PFSK-1 (cell line): ENCODE data around the gene CFAP298.

Experiments
- TAF1 ChIP-seq: IDR thresholded peaks from 2 replicates; pipeline ENCODE4 v1.6.1; 2012; ENCODE audit warnings: low read length, control low read depth, borderline replicate concordance; ENCODE audit not compliant: insufficient read depth
- TF ChIP-seq, protein P1 (sequence below), 2 experiments: IDR thresholded peaks; 2 replicates each; pipeline versions ENCODE4 v1.6.1 to v1.8.0; 2011 to 2012; ENCODE audit warnings: low read depth in 2 of 2, low read length in 2 of 2, control low read depth in 1 of 2, inconsistent platforms in 1 of 2, mild to moderate bottlenecking in 1 of 2, moderate library complexity in 1 of 2; ENCODE audit not compliant: insufficient read depth in 1 of 2

DNA sequence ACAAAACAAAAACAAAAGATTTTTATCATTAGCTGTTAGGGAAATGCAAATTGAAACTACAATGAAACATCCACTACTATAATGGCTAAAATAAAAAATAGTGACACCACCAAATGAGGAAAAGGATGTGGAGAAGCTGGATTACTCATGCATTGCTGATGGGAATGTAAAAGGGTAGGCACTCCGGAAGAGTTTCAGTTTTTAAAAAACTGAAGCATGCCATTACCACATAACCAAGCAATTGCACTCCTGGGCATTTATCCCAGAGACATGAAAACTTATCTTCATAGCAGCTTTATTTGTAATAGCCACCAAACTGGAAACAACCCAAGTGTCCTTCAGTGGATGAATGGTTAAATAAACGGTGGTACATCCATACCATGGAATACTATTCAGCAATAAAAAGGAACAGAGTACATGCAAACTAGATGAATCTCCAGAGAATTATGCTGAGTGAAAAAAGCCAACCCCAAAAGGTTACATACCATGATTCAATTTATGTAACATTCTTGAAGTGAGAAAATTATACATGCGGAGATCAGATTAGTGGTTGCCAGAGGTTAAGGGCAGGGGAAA, 14.5 kb upstream of the CFAP298 start:
- TF ChIP-seq, protein P1, sequence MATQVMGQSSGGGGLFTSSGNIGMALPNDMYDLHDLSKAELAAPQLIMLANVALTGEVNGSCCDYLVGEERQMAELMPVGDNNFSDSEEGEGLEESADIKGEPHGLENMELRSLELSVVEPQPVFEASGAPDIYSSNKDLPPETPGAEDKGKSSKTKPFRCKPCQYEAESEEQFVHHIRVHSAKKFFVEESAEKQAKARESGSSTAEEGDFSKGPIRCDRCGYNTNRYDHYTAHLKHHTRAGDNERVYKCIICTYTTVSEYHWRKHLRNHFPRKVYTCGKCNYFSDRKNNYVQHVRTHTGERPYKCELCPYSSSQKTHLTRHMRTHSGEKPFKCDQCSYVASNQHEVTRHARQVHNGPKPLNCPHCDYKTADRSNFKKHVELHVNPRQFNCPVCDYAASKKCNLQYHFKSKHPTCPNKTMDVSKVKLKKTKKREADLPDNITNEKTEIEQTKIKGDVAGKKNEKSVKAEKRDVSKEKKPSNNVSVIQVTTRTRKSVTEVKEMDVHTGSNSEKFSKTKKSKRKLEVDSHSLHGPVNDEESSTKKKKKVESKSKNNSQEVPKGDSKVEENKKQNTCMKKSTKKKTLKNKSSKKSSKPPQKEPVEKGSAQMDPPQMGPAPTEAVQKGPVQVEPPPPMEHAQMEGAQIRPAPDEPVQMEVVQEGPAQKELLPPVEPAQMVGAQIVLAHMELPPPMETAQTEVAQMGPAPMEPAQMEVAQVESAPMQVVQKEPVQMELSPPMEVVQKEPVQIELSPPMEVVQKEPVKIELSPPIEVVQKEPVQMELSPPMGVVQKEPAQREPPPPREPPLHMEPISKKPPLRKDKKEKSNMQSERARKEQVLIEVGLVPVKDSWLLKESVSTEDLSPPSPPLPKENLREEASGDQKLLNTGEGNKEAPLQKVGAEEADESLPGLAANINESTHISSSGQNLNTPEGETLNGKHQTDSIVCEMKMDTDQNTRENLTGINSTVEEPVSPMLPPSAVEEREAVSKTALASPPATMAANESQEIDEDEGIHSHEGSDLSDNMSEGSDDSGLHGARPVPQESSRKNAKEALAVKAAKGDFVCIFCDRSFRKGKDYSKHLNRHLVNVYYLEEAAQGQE (IDR thresholded peaks at IDR 0.05; ENCODE audit: insufficient read depth in 1 of 2, low read depth in 2 of 2, low read length in 2 of 2) = no peak
- no peak for TF ChIP-seq TAF1
